ENCODE data around the gene DTL.
A peak's percentile ranks its signal among the peaks of the same experiment; 100 is the strongest.

The DTL gene

GRCh38 chr1:212030936-212031528 lies 4.5 kb upstream of the DTL start:
- Histone ChIP-seq H3K4me3 (ENCODE audit: insufficient read depth, low read length, poor library complexity, severe bottlenecking) (no peak overlapping the region), H3K79me2 (ENCODE audit: insufficient read depth, low read length) (peaks cover 93% of the 10 kb centered on the region), H3K9ac (ENCODE audit: low read length) (no peak overlapping the region), H3K27me3 (ENCODE audit: low read length) (no peaks in the 10 kb centered on the region), H3K9me3 (ENCODE audit: insufficient read depth, low read length) (no peaks in the 10 kb centered on the region), H3K36me3 (ENCODE audit: low read length) (0 out of 2 replicates have a peak, but pooled peaks cover 3% of the 10 kb centered on the region), H3K4me2 (ENCODE audit: low read depth, low read length, poor library complexity, severe bottlenecking) (peak overlapping the region; percentile 38), H3K9me2 (replicated peaks; ENCODE audit: insufficient read depth, low read length) (no peaks in the 10 kb centered on the region), H4K20me1 (ENCODE audit: low read depth, low read length) (peaks cover 16% of the 10 kb centered on the region; the same call in 1 of the 2 replicates), H3F3A (ENCODE audit: insufficient read depth) (no peaks in the 10 kb centered on the region), H2AFZ (ENCODE audit: low read depth, low read length, severe bottlenecking) (no peak overlapping the region), H3K27ac (ENCODE audit: low read depth, low read length) (no peak overlapping the region)
- TF ChIP-seq EZH2phosphoT487 (conservative IDR thresholded peaks at IDR 0.05; ENCODE audit: low read length) = no peak
- no peak for TF ChIP-seq CTCF (IDR thresholded peaks at IDR 0.05; ENCODE audit: insufficient read depth, low read length, poor library complexity, severe bottlenecking)

GRCh38 chr1:212034516-212035122 lies 929 bp upstream of the DTL start:
- Histone ChIP-seq H3K9me3 (ENCODE audit: insufficient read depth, low read length) (no peaks in the 10 kb centered on the region), H3K36me3 (ENCODE audit: low read length) (peaks cover 7% of the 10 kb centered on the region; the same call in 1 of the 2 replicates), H3K9ac (ENCODE audit: low read length) (peak overlapping the region; percentile 90), H2AFZ (ENCODE audit: low read depth, low read length, severe bottlenecking) (peak overlapping the region; percentile 23), H3K4me3 (ENCODE audit: insufficient read depth, low read length, poor library complexity, severe bottlenecking) (peak overlapping the region; percentile 82), H3K4me2 (ENCODE audit: low read depth, low read length, poor library complexity, severe bottlenecking) (peak overlapping the region; percentile 90), H3K9me2 (replicated peaks; ENCODE audit: insufficient read depth, low read length) (no peaks in the 10 kb centered on the region), H4K20me1 (ENCODE audit: low read depth, low read length) (peaks cover 31% of the 10 kb centered on the region), H3F3A (ENCODE audit: insufficient read depth) (no peaks in the 10 kb centered on the region; the same call in 1 of the 2 replicates), H3K27ac (ENCODE audit: low read depth, low read length) (peak overlapping the region; percentile 81), H3K27me3 (ENCODE audit: low read length) (no peaks in the 10 kb centered on the region), H3K79me2 (ENCODE audit: insufficient read depth, low read length) (peaks cover 93% of the 10 kb centered on the region)
- TF ChIP-seq CTCF (IDR thresholded peaks at IDR 0.05; ENCODE audit: insufficient read depth, low read length, poor library complexity, severe bottlenecking) (no peak), EZH2phosphoT487 (conservative IDR thresholded peaks at IDR 0.05; ENCODE audit: low read length) (no peak)

DNA sequence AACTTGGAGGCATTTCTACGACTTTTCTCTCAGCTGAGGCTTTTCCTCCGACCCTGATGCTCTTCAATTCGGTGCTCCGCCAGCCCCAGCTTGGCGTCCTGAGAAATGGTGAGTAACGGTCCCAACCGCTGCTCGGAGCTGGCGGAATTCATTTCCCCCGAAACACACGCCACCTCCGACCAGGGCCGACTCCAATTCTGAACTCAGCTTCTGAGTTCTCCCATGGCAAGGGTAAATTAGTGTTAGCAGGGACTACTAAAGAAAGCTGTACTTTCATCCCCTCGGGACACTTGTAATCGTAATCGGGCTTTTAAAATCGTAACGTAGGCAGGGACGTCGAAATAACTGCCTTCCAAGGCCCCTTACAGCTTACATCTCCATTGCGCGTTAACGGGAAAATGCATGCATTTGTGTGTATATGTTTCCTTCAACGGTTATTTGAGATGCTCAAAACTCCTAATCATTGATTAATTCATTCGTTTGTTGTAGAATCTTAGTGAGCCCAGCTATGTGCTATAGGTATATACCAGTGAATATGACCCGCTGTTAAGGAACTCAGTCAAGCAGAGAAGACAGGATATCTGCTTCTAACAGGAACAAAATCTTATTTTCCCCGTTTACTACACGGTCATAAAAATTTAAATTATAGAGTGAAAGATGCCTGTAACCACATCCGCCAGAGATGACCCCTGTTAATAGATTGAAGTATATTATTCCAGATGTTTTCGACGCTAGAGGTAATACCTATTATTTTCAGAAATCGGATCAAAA lies 472 bp downstream of the DTL start:
- peaks cover 93% of the 10 kb centered on the region for H3K79me2 ChIP-seq (ENCODE audit: insufficient read depth, low read length)
- peak overlapping the region; percentile 80 for H3K4me2 ChIP-seq (ENCODE audit: low read depth, low read length, poor library complexity, severe bottlenecking)
- peak overlapping the region; percentile 77 for H2AFZ ChIP-seq (ENCODE audit: low read depth, low read length, severe bottlenecking)
- H3K27me3 ChIP-seq (ENCODE audit: low read length) = no peaks in the 10 kb centered on the region
- no peaks in the 10 kb centered on the region for H3K9me3 ChIP-seq (ENCODE audit: insufficient read depth, low read length)
- TF ChIP-seq EZH2phosphoT487 (conservative IDR thresholded peaks at IDR 0.05; ENCODE audit: low read length) (no peak), CTCF (IDR thresholded peaks at IDR 0.05; ENCODE audit: insufficient read depth, low read length, poor library complexity, severe bottlenecking) (no peak)
- H3F3A ChIP-seq (ENCODE audit: insufficient read depth) = no peaks in the 10 kb centered on the region; the same call in 1 of the 2 replicates
- peaks cover 13% of the 10 kb centered on the region; the same call in 1 of the 2 replicates for H3K36me3 ChIP-seq (ENCODE audit: low read length)
- H3K9me2 ChIP-seq (replicated peaks; ENCODE audit: insufficient read depth, low read length) = no peaks in the 10 kb centered on the region
- peak overlapping the region; percentile 90 for H3K9ac ChIP-seq (ENCODE audit: low read length)
- peak overlapping the region; percentile 84 for H3K27ac ChIP-seq (ENCODE audit: low read depth, low read length)
- H3K4me3 ChIP-seq (ENCODE audit: insufficient read depth, low read length, poor library complexity, severe bottlenecking) = peak overlapping the region; percentile 98
- peaks cover 42% of the 10 kb centered on the region for H4K20me1 ChIP-seq (ENCODE audit: low read depth, low read length)

Data from SU-DHL-6 (cell line).